H7 (cell line): ENCODE data around the gene CFAP46. TPM values are rescaled to one million over a fixed set of nuclear protein-coding genes. Genes with fewer than 3 reads are reported as not detected.
A peak's percentile ranks its signal among the peaks of the same experiment; 100 is the strongest.

Source experiments
- DNase-seq: peaks from one replicate; pipeline ENCODE4 v3.0.0; 2012
- H3K27me3 ChIP-seq: 2 replicates; pipeline ENCODE4 v1.6.0; 2011; ENCODE audit warnings: mild to moderate bottlenecking, low read length; ENCODE audit not compliant: control insufficient read depth, insufficient read depth
- H3K36me3 ChIP-seq: replicated peaks from 2 replicates; pipeline ENCODE4 v1.5.1; 2011; ENCODE audit warnings: low read length; ENCODE audit not compliant: control insufficient read depth, insufficient read depth
- H3K4me3 ChIP-seq: 2 replicates; pipeline ENCODE4 v1.5.1; 2011; ENCODE audit warnings: low read depth, mild to moderate bottlenecking, control low read depth, low read length, moderate library complexity; ENCODE audit not compliant: insufficient read depth
- total RNA-seq: library from RNA; depleted of rRNA; stranded (reverse); fragments of >200 nt; shearing (Covaris generic); gene quantifications from 2 replicates; pipeline ENCODE4 v1.2.3, GENCODE V29; 2014

The CFAP46 gene
- total RNA-seq, 1 experiment from 2014 or later, result 0.59 TPM

GRCh38 chr10:132946806-132947546 lies 4.6 kb upstream of the CFAP46 start:
- Histone ChIP-seq H3K36me3 (no peaks in the 10 kb centered on the region), H3K4me3 (no peak overlapping the region), H3K27me3 (no peaks in the 10 kb centered on the region; the same call in 1 of the 2 replicates)
- DNase-seq, result peak; percentile 50

- H3K27me3 ChIP-seq, result no peaks in the 10 kb centered on the region; the same call in 1 of the 2 replicates
- no peaks in the 10 kb centered on the region for H3K36me3 ChIP-seq
- H3K4me3 ChIP-seq, result no peak overlapping the region
- peak; percentile 49 for DNase-seq
Observed at GRCh38 chr10:132946311-132946710, 3.9 kb upstream of the CFAP46 start.

GRCh38 chr10:132945894-132946255 lies 3.5 kb upstream of the CFAP46 start:
- no peaks in the 10 kb centered on the region for H3K36me3 ChIP-seq
- H3K27me3 ChIP-seq, result no peaks in the 10 kb centered on the region; the same call in 1 of the 2 replicates
- H3K4me3 ChIP-seq, result no peak overlapping the region
- no peak for DNase-seq

- Histone ChIP-seq H3K4me3 (no peak overlapping the region), H3K36me3 (no peaks in the 10 kb centered on the region), H3K27me3 (no peaks in the 10 kb centered on the region; the same call in 1 of the 2 replicates)
- DNase-seq, result peak; percentile 53
Observed at GRCh38 chr10:132945125-132945893, 2.9 kb upstream of the CFAP46 start.

GRCh38 chr10:132944510-132944909 lies 2.1 kb upstream of the CFAP46 start:
- DNase-seq, result peak; percentile 34
- Histone ChIP-seq H3K4me3 (no peak overlapping the region), H3K36me3 (no peaks in the 10 kb centered on the region), H3K27me3 (no peaks in the 10 kb centered on the region; the same call in 1 of the 2 replicates)

GRCh38 chr10:132943791-132944404 lies 1.5 kb upstream of the CFAP46 start:
- H3K27me3 ChIP-seq, result no peaks in the 10 kb centered on the region; the same call in 1 of the 2 replicates
- no peak overlapping the region for H3K4me3 ChIP-seq
- H3K36me3 ChIP-seq, result no peaks in the 10 kb centered on the region
- DNase-seq, result peak; percentile 61

GRCh38 chr10:132943058-132943790 lies 854 bp upstream of the CFAP46 start:
- H3K27me3 ChIP-seq, result no peaks in the 10 kb centered on the region; the same call in 1 of the 2 replicates
- peak; percentile 78 for DNase-seq
- H3K4me3 ChIP-seq, result peak overlapping the region; percentile 46; the same call in 1 of the 2 replicates
- no peaks in the 10 kb centered on the region for H3K36me3 ChIP-seq

- Histone ChIP-seq H3K36me3 (no peaks in the 10 kb centered on the region), H3K27me3 (no peaks in the 10 kb centered on the region; the same call in 1 of the 2 replicates), H3K4me3 (peak overlapping the region; percentile 46; the same call in 1 of the 2 replicates)
- DNase-seq, result peak; percentile 70
Observed at GRCh38 chr10:132941640-132942051, 724 bp downstream of the CFAP46 start.

- Histone ChIP-seq H3K36me3 (no peaks in the 10 kb centered on the region), H3K27me3 (no peaks in the 10 kb centered on the region; the same call in 1 of the 2 replicates), H3K4me3 (no peak overlapping the region)
- DNase-seq, result no peak
Observed at GRCh38 chr10:132940791-132941465, 1.4 kb downstream of the CFAP46 start.

GRCh38 chr10:132939957-132940790 lies 2.2 kb downstream of the CFAP46 start:
- H3K27me3 ChIP-seq, result no peaks in the 10 kb centered on the region; the same call in 1 of the 2 replicates
- H3K36me3 ChIP-seq, result no peaks in the 10 kb centered on the region
- DNase-seq, result peak; percentile 92
- no peak overlapping the region for H3K4me3 ChIP-seq

GRCh38 chr10:132939378-132939955 lies 2.9 kb downstream of the CFAP46 start:
- no peaks in the 10 kb centered on the region; the same call in 1 of the 2 replicates for H3K27me3 ChIP-seq
- H3K4me3 ChIP-seq, result no peak overlapping the region
- no peak for DNase-seq
- H3K36me3 ChIP-seq, result no peaks in the 10 kb centered on the region; the same call in 1 of the 2 replicates

GRCh38 chr10:132938472-132939339 lies 3.7 kb downstream of the CFAP46 start:
- no peaks in the 10 kb centered on the region; the same call in 1 of the 2 replicates for H3K27me3 ChIP-seq
- H3K36me3 ChIP-seq, result no peaks in the 10 kb centered on the region; the same call in 1 of the 2 replicates
- DNase-seq, result peak; percentile 94
- no peak overlapping the region for H3K4me3 ChIP-seq
